Measurements from ENCODE around the gene LZTS3.

DNA sequence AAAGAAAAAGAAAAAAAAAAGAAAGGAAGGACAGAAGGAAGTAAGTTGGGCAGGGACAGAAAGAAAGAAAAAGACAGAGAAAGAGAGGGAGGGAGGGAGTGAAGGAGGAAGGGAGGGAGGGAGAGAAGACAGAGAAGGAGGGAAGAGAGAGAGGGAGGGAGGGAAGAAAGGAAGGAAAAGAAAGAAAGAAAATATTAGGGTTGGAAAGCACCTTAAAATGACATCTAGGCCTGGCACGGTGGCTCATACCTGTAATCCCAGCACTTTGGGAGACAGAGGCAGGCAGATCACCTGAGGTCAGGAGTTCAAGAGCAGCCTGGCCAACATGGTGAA, 46.9 kb downstream of the LZTS3 start:
- TF ChIP-seq, protein P1, sequence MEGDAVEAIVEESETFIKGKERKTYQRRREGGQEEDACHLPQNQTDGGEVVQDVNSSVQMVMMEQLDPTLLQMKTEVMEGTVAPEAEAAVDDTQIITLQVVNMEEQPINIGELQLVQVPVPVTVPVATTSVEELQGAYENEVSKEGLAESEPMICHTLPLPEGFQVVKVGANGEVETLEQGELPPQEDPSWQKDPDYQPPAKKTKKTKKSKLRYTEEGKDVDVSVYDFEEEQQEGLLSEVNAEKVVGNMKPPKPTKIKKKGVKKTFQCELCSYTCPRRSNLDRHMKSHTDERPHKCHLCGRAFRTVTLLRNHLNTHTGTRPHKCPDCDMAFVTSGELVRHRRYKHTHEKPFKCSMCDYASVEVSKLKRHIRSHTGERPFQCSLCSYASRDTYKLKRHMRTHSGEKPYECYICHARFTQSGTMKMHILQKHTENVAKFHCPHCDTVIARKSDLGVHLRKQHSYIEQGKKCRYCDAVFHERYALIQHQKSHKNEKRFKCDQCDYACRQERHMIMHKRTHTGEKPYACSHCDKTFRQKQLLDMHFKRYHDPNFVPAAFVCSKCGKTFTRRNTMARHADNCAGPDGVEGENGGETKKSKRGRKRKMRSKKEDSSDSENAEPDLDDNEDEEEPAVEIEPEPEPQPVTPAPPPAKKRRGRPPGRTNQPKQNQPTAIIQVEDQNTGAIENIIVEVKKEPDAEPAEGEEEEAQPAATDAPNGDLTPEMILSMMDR (IDR thresholded peaks at IDR 0.05 in 8 of 11, conservative IDR thresholded peaks at IDR 0.05 in 3 of 11), result no peak
- TF ChIP-seq POLR2AphosphoS5 (IDR thresholded peaks at IDR 0.05) (no peak), POLR2A (IDR thresholded peaks at IDR 0.05) (no peak)

Data from spleen (tissue), 7 donors.